GM12891 (cell line): ENCODE data around the gene ITPRID2.

ENCODE experiments used
- PAX5 ChIP-seq: IDR thresholded peaks from 2 replicates; pipeline ENCODE4 v1.6.1; 2011; ENCODE audit warnings: low read length, moderate library complexity, mild to moderate bottlenecking; ENCODE audit not compliant: insufficient read depth, severe bottlenecking
- POLR2A ChIP-seq: IDR thresholded peaks from 2 replicates; pipeline ENCODE4 v1.6.1; 2011; ENCODE audit warnings: low read depth, low read length, control low read depth
- POLR2AphosphoS5 ChIP-seq: IDR thresholded peaks from 2 replicates; pipeline ENCODE4 v1.6.1; 2011; ENCODE audit warnings: low read depth, low read length, control low read depth
- POU2F2 ChIP-seq: IDR thresholded peaks from 2 replicates; pipeline ENCODE4 v1.6.1; 2011; ENCODE audit warnings: low read depth, mild to moderate bottlenecking, control low read depth, low read length, moderate library complexity
- TAF1 ChIP-seq: IDR thresholded peaks from 2 replicates; pipeline ENCODE4 v1.6.1; 2011; ENCODE audit warnings: low read depth, low read length, control low read depth

GRCh38 chr2:181876614-181877063 lies 14.9 kb upstream of the ITPRID2 start:
- TF ChIP-seq POU2F2 (no peak), TAF1 (no peak), POLR2A (no peak), POLR2AphosphoS5 (no peak), PAX5 (no peak)
